OCI-LY1 (cell line): Measurements from ENCODE around the gene SLC39A11.

Experiments
- EZH2 ChIP-seq: fragments of 200-600 bp; sonication (generic), shearing (Covaris generic); IDR thresholded peaks from 2 replicates; pipeline ENCODE4 v1.8.0; 2017; ENCODE audit warnings: borderline replicate concordance, mixed run types, mild to moderate bottlenecking, antibody characterized with exemption, low read length, moderate library complexity, mixed read lengths
- TF ChIP-seq, protein P1 (sequence below): fragments of 200-600 bp; sonication (generic), shearing (Covaris generic); IDR thresholded peaks from 2 replicates; pipeline ENCODE4 v1.5.1; 2017; ENCODE audit warnings: mild to moderate bottlenecking, antibody characterized with exemption, low read length, moderate library complexity, mixed read lengths

GRCh38 chr17:73122953-73123605 is 30.6 kb upstream of the SLC39A11 start:
- TF ChIP-seq, protein P1, sequence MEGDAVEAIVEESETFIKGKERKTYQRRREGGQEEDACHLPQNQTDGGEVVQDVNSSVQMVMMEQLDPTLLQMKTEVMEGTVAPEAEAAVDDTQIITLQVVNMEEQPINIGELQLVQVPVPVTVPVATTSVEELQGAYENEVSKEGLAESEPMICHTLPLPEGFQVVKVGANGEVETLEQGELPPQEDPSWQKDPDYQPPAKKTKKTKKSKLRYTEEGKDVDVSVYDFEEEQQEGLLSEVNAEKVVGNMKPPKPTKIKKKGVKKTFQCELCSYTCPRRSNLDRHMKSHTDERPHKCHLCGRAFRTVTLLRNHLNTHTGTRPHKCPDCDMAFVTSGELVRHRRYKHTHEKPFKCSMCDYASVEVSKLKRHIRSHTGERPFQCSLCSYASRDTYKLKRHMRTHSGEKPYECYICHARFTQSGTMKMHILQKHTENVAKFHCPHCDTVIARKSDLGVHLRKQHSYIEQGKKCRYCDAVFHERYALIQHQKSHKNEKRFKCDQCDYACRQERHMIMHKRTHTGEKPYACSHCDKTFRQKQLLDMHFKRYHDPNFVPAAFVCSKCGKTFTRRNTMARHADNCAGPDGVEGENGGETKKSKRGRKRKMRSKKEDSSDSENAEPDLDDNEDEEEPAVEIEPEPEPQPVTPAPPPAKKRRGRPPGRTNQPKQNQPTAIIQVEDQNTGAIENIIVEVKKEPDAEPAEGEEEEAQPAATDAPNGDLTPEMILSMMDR: no peak
- TF ChIP-seq EZH2: no peak
